GM19043 (cell line): ENCODE data around the gene CYTH1.
"Not testable (repeated sequence)": the region's sequence is repeated elsewhere in the genome, so short reads cannot be mapped to it uniquely, and the experiment has no call there.

Experiments
- ATAC-seq: cut with Tn5 transposase; IDR thresholded peaks from one replicate; pipeline ENCODE4 v1.9.1; 2021; ENCODE audit warnings: low read depth; ENCODE audit not compliant: unreplicated experiment

Gene CYTH1

DNA sequence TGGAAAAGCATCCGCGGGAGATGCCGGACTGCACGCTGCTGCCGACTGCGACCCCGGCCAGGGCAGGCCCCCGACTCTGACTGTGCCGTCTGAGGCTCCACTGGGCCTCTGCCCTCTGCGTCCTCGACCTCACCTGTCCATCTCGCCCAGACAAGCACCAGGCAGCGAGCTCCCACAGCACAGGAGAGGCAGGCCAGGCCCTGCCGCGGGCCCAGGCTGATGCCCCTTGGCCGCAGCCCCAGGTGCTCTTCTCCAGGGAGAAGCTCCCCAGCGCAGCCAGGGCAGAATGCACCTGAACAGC, 106.8 kb downstream of the CYTH1 start:
- no peak for ATAC-seq

DNA sequence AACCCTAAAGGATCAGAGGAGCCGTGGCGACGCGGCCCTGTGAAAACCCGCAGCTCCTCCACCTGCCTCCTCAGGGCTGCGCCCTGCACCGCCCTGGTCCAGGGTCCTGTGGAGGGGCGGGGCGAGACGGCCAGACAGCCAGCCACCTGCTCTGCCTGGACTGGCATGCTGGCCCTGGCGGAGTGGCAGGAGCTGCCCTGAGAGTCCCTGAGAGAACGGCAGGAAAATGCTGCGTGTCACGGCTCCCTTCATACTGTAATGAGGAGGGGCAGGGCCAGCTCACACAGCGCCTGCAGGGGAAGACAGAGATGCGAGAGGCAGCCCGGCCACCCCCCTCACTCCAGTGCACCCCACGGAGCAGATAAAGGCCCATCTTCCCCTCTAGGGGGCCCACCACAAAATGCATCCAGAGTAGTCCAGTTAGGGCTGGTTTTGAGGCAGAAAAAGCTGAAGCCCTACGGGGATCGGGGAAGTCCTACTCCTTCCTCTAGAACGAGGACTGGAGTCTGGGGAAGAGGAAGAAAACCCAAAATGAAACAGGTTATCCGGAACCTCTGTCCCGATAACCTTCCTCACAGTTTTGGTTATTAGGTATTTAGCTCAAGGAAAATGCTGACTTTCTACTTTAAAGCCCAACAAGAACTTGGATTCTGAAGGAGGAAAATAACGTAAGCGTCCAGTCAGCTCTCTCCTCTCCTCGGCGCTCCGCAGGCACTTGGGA, 107.3 kb downstream of the CYTH1 start:
- no peak for ATAC-seq

DNA sequence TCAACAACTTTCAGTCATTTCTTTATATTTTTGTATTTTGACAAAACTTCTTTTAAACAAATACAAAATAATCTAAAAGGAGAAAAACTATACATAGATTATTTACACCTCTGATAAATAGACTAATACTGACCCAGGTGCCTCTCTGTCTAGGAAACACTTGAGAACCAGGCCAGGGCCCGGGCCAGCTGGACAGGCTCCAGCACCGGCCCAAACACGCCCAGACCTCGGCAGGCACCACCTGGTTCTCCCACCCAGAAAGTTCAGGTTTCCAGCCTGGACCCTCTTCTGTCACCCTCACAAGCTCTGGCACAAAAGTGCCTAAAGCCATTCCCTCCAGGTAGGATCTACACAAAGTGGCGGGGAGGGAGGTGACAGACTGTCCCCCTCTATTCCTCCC, 107.9 kb downstream of the CYTH1 start:
- ATAC-seq, result no peak

DNA sequence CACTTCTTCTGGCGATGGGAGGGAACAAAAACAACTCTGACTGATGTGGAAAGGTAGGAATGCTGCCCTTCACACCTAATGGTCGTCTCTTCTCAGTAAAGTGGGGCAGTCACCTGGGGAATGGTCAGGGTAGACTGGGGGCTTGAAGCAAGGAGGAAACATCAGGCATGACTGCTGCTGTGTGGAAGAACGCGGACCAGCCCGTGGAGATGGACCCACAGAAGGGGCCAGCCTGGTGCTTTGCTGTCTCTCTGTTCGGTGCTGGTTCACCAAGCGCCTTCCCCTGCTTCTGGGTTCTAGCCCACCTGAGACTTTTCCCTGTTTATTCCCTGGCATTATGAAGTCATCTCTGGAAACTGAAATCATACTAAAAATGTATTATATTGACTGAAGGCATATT, 108.7 kb downstream of the CYTH1 start:
- ATAC-seq, result no peak

DNA sequence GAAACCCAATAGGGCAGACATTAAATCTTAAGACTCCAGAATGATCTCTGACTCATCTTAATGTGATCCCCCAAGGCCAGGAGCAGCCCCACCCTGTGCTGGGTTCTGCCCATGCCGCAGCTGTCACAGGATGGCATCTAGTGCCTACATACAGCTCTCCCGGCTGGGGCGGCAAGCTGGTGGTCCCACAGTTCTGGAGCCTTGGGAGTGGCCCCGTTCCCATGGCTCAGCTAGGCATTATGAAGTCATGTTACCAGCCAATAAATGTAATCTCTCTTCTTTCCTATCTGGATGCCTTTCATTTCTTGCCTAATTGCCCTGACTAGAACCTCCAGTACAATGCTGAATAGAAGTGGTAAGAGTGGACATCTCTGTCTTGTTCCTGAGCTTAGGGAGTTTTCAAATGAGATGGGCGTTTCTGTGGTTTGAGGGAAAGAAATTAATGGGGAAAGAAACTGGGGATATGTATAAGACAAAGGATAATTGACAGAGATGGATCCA, 109.2 kb downstream of the CYTH1 start:
- ATAC-seq, result no peak

DNA sequence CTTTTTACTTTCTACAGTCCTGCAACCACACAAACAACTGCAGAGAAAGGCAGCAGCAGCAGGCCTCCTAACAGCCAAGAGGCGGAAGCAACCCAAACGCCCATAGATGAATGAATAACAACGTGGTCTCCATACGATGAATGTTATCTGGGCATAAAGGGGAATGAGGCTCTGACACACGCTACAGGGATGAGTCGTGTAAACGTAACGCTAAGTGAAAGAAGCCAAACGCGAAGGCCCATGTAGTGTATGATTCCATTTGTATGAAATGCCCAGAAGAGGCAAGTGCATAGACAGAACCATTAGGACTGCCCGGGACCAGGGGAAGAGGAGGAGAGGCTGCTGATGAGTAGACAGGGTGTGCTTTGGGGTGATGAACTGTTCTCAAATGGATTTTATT, 110.1 kb downstream of the CYTH1 start:
- ATAC-seq, result no peak

DNA sequence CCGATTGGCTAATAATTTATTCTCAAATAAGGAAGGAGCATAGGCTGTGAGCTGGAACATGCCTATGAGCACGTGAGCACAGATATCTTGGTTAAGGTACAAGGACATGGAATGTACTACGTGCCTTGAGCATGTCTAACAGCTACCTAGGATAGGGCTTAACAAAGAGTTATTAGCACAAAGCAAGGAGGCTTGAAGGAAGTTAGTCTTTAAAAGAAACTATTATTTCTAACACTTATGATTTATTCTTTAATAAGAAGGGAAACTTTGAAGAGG, 110.4 kb downstream of the CYTH1 start:
- ATAC-seq, result not testable (repeated sequence)

DNA sequence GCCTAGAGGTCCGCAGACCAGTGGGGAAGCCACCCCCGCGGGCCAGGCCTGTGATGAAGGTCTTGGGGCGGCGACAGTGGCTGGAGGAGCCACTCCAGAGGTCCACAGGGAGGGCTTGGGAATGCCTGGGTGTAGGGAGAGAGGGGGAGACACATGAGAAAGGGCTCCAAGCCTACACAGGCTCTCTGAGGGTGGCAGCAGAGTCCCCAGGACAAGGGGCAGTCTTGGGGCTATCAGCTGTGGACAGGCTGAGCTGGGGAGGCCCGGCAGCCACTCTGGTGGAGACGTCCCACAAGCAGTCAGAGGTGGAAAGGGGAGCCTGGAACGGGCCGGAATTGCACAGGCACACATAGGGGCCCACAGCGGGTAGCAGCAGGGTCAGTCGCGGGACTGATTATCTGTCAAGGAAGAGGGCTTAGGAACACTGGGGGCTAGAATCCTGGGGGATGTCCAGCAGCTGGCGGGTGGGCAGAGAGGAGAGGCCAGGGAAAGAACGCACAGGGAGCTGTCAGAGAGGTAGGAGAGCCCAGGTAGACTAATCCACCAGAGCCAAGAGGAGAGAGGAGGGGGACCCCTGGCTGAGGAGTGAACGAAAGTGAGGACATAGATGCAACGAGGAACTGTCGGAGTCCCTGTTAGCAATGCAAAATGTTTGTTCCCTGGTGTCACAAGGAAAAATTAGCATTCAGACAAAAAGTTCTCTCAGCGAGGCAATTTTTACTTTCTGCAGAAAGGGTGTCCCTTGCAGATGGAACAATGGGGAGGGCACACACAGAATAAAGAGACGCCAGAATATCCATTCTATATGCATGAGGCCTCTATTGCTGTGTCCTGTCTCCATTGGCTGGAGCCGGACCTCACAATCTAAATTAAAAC, 111.0 kb downstream of the CYTH1 start:
- no peak for ATAC-seq

DNA sequence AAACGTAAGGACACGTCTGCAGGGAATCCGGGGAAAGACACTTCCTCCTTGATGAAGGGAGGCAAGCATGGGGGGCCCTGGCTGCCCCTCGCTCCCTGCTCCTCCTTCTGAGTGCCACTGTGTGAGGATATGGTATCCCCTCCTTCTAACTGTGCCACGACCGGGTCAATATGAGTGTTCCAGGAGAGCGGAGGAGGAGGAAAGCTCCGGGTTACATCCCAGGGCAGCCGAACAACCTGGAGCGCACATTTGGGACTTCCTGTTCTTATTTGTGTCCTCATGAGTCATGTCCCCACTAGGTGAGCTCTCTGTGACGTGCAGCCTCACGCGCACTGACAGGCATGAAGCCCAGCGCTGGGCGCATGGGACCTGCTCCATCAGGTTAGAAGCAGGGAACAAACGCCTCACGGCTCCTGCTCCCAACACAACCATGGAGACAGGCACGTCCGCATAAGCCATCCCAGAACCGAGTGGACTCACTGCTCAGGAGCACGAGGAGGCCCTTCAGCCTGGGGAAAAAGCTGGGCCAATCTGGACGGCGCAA, 112.0 kb downstream of the CYTH1 start:
- ATAC-seq, result no peak

DNA sequence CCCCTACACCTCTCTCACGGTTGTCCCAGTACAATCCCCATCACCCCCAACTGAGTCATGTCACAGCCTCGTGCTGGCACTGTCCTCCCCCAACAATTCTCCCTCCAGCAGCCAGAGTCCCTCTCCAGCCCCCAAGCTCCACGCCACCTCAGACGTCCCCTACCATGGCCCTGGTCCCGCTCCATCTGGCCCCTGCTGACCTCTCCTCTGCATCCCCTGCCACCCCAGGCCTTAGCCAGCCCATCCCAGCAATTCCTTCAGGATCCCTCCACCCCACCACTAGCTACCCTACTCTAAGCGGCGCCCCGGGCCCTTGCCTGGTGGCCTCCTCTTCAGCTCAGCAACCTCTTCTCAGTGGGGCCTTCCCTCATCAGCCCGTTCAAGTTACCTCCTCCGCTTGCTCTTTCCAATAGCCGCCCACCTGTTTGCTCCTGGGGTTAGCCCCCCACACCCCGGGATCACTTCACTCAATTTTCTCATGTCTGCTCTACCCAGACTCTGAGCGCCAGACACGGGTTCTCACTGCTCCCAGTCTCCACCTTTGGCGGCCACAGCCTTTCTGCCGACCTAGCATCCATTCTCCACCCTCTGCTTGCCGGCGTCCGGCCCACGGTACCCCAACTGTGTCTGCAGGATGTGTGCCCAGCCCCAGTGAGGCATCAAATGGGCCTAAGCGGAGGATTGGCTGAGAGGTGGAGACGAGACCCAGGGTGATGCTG, 112.7 kb downstream of the CYTH1 start:
- no peak for ATAC-seq

DNA sequence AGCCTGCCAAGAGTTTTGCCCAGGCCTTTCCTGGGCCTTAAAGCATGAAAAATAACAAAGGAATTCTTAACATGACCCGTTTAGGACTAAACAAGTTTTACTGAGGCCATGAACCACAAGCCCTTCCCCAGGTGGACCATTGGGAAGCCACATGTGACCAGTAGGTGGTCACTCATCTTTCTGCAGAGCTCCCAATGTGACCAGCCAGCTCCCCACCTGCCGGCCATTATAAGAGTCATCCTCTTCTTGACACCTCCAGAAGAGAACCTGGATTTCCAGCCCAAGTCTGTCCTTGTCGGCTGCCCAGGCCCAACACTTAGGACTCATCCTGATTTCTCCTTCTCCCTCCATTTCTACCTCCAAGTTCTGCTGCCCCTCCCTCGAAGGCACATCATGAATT, 113.2 kb downstream of the CYTH1 start:
- no peak for ATAC-seq

DNA sequence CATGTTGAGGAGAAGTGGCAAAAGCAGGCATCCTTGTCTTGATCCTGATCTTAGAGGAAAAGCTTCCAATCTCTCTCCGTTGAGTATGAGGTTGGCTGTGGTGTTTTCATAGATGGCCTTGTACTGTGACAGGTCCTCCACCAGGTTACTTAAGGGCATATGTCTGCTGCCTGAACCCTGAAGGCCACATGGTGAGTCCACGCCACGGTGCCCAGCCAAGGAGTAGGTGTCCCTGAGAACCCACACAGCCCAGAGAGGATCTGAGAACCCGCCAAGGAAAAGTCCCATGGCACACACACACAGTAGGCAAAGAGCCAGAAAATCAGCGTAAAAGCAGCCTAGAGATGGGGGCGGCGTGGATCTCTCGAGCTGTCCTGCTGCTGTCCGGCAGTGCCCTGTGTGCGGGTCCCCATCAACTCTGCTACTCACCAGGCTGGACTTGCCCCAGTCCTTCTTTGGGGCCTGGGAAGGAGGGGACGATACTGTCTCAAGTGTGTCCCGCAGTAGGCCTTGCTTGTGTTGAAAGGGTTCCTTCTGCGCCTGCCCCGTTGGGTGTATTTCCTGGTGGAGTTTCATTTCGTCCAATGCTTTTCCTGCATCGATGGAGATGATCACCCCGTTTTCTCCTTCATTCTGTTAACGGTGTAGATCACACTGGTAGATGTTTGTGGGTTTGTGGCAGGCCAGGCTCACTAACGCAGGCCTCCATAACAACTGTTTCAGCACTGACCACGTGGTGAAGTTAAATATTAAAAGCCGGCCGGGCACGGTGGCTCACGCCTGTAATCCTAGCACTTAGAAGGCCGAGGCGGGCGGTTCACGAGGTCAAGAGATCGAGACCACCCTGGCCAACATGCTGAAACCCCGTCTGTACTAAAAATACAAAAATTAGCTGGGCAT, 114.1 kb downstream of the CYTH1 start:
- no peak for ATAC-seq

DNA sequence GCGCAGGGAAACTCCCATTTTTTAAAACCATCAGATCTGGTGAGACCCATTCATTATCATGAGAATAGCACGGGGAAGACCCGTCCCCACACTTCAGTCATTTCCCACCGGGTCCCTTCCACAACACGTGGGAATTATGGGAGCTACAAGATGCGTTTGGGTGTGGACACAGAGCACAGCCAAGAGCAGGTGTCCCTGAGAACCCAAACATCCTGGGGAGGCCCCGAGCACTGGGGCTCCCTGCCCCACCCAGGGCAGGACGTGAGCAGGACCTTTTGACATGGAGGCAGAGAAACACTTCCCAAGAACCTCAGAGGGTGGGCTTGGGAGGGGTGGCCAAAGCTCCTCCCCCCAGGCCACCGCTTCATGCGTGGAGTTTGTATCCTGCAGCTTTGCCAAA, 115.0 kb downstream of the CYTH1 start:
- ATAC-seq, result no peak

DNA sequence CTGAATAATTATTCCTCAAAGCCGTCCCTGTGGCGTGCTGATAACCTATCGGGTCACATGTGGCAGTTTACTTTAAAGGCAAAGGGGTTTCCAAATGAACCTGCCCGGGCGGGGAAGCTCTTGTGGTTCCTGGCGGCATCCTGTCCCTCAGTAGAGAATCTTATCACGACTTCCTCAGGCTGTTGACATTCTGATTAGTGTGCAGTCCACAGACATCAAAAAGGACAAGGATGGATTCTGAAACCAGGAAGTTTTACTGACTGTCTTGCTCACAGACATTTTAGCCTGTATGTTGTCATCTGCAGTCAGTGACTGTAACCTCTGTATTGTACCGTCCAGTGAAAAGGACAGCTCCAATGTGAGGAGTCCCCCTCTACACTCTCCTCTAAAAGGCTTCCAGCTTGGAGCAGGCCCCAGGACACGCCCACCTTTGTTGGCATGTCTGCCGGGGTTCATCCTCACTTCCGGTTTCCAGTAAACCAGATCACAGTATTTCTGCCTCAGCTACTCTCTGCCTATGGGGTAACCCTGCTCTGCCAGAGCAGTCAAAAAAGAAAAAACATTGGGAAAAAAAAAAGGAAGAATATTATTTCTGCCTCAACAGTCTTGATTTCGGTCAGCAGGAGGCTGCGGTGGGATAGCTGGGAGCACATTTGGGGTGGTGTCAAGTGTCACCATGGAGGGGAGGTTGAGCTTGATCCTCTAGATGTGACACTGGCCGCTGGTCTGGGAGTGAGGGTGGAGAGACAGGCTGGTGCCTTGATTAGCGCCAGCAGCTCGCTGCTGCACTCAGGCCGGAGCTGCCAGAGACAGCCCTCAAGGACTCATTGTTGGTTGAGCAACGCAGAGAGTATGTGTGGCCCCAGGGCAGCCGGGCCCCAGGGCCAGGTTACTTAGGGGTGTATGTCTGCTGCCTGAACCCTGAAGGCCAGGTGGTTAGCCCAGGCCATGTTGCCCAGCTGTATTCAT, 115.8 kb downstream of the CYTH1 start:
- ATAC-seq, result no peak

DNA sequence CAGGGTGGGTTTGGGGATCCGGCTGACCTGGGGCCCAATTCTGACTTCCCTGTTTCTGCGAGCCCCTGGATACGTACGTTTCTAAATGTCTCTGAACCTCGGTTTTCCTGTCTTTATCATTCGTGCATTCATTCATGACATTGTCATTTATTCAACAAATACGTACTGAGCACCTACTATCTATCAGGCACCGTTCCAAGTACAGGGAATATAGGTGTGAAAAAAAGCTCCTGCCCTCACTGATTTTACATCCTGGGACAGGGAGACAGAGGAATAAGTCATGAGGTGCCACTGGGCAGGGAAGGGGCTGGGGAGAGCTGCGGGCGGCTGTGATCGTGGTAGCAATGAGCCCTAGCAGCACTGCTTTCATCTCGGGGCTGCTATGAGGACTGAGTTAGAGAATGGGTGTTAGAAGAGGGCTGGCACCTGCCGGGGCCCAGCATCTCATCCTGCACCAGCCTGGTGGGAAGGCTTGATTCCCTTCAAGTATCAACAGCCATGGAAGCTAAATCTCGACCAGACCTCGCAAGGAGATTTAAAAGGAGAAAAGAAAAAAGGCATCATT, 116.6 kb downstream of the CYTH1 start:
- ATAC-seq, result no peak

DNA sequence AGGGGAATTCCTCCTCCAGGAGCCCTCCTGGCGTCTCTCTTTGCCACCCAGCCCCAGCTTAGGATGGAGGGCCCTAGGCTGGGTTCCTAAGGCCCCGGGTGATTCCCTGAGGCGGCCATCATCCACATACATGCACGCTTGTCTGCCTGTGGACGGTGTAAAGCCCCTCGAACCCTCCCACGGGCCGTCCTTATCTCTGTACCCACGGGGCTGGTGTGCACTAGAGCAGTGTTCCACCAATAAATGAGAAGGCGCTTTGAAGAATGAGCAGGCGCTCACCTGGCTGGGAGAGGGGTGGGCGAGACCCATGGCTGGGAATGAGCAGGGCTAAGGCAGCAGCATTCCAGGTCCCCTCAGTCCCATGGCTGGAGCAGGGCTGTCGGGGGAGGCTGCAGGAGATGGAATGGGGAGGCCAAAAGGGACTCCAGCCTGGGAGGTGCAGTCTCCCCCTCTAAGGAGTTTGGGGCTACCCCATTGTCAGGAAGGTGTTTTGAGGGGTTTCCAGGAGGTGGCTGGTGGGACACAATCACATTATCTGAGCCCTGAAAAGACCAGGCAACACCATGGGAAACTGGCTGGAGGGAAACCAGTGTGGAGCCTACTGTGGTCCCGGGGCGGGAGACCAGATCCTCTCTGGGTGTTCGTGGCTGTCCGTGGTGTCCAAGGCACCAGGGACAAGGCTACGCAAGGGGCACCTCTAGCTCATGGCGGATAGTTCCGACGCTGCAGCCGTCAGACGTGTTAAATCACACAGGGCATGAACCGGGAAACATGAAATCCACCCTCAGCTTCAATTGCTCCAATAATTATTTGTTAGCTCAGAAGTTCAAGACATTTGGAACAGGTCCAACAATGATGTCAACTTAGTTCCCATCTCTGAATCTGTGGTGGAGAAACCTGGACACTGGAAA, 117.3 kb downstream of the CYTH1 start:
- ATAC-seq, result no peak

DNA sequence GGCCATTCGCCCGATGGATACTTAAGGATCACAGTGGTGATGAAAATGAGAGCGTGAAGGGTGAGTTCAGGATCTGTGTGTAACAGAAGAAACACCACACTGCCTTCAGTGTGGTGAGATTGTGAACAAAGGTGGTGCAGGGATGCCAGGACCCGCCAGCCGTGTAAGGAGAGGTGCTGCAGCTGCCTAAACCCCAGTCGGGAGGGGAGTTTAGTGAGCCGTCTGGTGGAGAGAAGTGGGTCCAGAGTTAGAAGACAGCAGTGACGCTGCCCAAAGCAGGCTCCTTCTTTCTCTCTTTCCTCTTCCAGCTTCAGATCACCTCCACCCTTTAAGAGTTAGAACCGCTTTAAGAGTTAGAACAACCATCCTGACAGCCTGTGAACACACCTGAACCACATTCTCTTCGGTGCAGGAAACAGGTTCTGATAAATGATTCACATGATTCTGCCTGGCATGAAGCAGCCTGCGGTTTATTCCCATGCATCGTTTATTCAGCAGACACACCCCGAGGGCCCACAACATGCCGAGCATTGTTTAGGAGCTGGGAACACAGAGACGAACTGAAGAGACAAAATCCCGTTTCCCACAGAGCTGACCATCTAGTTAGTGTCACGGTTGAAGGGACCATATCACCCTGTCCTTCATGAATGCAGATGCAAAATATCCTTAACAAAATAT, 120.8 kb downstream of the CYTH1 start:
- no peak for ATAC-seq
